MCF 10A (cell line): ENCODE measurements around the gene WFS1. TPM values are rescaled to one million over a fixed set of nuclear protein-coding genes. Genes with fewer than 3 reads are reported as not detected.

ENCODE experiments used
- BruUV-seq: library from RNA; stranded (reverse); fragments of 400-500 nt; replicated peaks from 2 replicates; lab custom pipeline; 2021; lab: Mats Ljungman, UMichigan
- CTCF ChIA-PET: fragments of 300-600 bp; sonication (Branson Sonifier 250); formaldehyde crosslinking; extraction: SDS; loops from one replicate; lab custom pipeline; 2021; ENCODE audit warnings: antibody characterized with exemption, inconsistent platforms; lab: Yijun Ruan, JAX
- POLR2A ChIA-PET: fragments of 300-600, 350-650 bp; sonication (Branson Sonifier 250); formaldehyde crosslinking; extraction: SDS; loops from one replicate; lab custom pipeline; 2020; ENCODE audit warnings: antibody characterized with exemption, inconsistent platforms; lab: Yijun Ruan, JAX
- DNase-seq: peaks from one replicate; pipeline ENCODE4 v3.0.0-alpha.2; 2018; ENCODE audit not compliant: unreplicated experiment
- H3K27ac Mint-ChIP-seq: one replicate; pipeline ENCODE4 v1.8.0; 2022; ENCODE audit warnings: mild to moderate bottlenecking, low read depth, mixed read lengths; ENCODE audit not compliant: unreplicated experiment
- H3K27me3 Mint-ChIP-seq: one replicate; pipeline ENCODE4 v1.8.0; 2022; ENCODE audit warnings: mixed read lengths; ENCODE audit not compliant: insufficient read depth, unreplicated experiment
- H3K36me3 Mint-ChIP-seq: one replicate; pipeline ENCODE4 v1.8.0; 2022; ENCODE audit warnings: mild to moderate bottlenecking, moderate library complexity, mixed read lengths; ENCODE audit not compliant: insufficient read depth, unreplicated experiment
- H3K4me1 Mint-ChIP-seq: one replicate; pipeline ENCODE4 v1.8.0; 2022; ENCODE audit warnings: mixed read lengths; ENCODE audit not compliant: insufficient read depth, unreplicated experiment
- H3K4me3 Mint-ChIP-seq: one replicate; pipeline ENCODE4 v1.8.0; 2022; ENCODE audit warnings: mild to moderate bottlenecking, moderate library complexity, mixed read lengths; ENCODE audit not compliant: unreplicated experiment
- H3K9me3 Mint-ChIP-seq: one replicate; pipeline ENCODE4 v1.8.0; 2022; ENCODE audit warnings: mixed read lengths; ENCODE audit not compliant: unreplicated experiment
- CTCF ChIP-seq: fragments of 200-600 bp; IDR thresholded peaks from one replicate; pipeline ENCODE4 v1.8.0; 2022; ENCODE audit warnings: antibody characterized with exemption, mild to moderate bottlenecking; ENCODE audit not compliant: unreplicated experiment
- intact Hi-C: fragments of 100-400 bp; cut with micrococcal nuclease; formaldehyde crosslinking; loops from 2 replicates; pipeline ENCODE4 v1.14.1; 2022
- total RNA-seq: library from RNA; stranded (reverse); gene quantifications from 2 replicates; pipeline ENCODE4 v1.2.3, GENCODE V29; 2022

Gene WFS1
- total RNA-seq, 1 experiment from 2014 or later, result 41.7 TPM

- POLR2A ChIA-PET, result no interaction called here
- BruUV-seq, result no TSS peak
- no peaks in the 10 kb centered on the region for H3K9me3 Mint-ChIP-seq
These were observed 9.8 kb upstream of the WFS1 start for GRCh38 chr4:6259886-6260285.

GRCh38 chr4:6262176-6262575 is 7.5 kb upstream of the WFS1 start:
- no peaks in the 10 kb centered on the region for H3K9me3 Mint-ChIP-seq
- BruUV-seq, result no TSS peak
- TF ChIP-seq CTCF, result no peak
- ChIA-PET POLR2A (no interaction called here), CTCF (interaction anchor here (0.6 to 5.1 kb wide), 4 partner anchors 11 to 69 kb away, joined by 3 to 42 read pairs (median 16); no protein-coding TSS in a partner anchor)
- no peak for DNase-seq
- H3K36me3 Mint-ChIP-seq, result no peaks in the 10 kb centered on the region
- intact Hi-C loops, result loop anchor here (5.0 kb wide), 1 partner anchor 820 kb away; no protein-coding TSS in a partner anchor
- no peak overlapping the region for H3K27ac Mint-ChIP-seq
- H3K4me3 Mint-ChIP-seq, result no peak overlapping the region
- H3K27me3 Mint-ChIP-seq, result peaks cover 3% of the 10 kb centered on the region
- H3K4me1 Mint-ChIP-seq, result peaks cover 8% of the 10 kb centered on the region

More at GRCh38 chr4:6259886-6260285, 9.8 kb upstream of the WFS1 start:
- H3K4me3 Mint-ChIP-seq, result no peak overlapping the region
- intact Hi-C loops, result loop anchor here (5.0 kb wide), 1 partner anchor 822 kb away; no protein-coding TSS in a partner anchor
- CTCF ChIA-PET, result interaction anchor here (0.6 to 5.1 kb wide), 5 partner anchors 9 to 1611 kb away, joined by 3 to 42 read pairs (median 3); no protein-coding TSS in a partner anchor
- no peak overlapping the region for H3K27ac Mint-ChIP-seq
- DNase-seq, result no peak
- H3K36me3 Mint-ChIP-seq, result no peaks in the 10 kb centered on the region
- H3K4me1 Mint-ChIP-seq, result peaks cover 4% of the 10 kb centered on the region
- no peak for TF ChIP-seq CTCF
- H3K27me3 Mint-ChIP-seq, result no peaks in the 10 kb centered on the region

- DNase-seq, result no peak
- CTCF ChIA-PET, result interaction anchor here (0.6 to 5.1 kb wide), 7 partner anchors 12 to 557 kb away, joined by 4 to 42 read pairs (median 5); no protein-coding TSS in a partner anchor
- no peaks in the 10 kb centered on the region for H3K9me3 Mint-ChIP-seq
- H3K27me3 Mint-ChIP-seq, result peaks cover 10% of the 10 kb centered on the region
- TF ChIP-seq CTCF, result no peak
- no TSS peak for BruUV-seq
- intact Hi-C loops, result loop anchor here (5.0 kb wide), 1 partner anchor 819 kb away; no protein-coding TSS in a partner anchor
- POLR2A ChIA-PET, result no interaction called here
- no peak overlapping the region for H3K4me3 Mint-ChIP-seq
- no peaks in the 10 kb centered on the region for H3K36me3 Mint-ChIP-seq
- H3K4me1 Mint-ChIP-seq, result peaks cover 15% of the 10 kb centered on the region
- no peak overlapping the region for H3K27ac Mint-ChIP-seq
These were observed 6.7 kb upstream of the WFS1 start for GRCh38 chr4:6262847-6263487.

GRCh38 chr4:6263526-6264224 is 6.0 kb upstream of the WFS1 start:
- Mint-ChIP-seq H3K27me3 (peaks cover 17% of the 10 kb centered on the region), H3K36me3 (no peaks in the 10 kb centered on the region), H3K4me3 (no peak overlapping the region), H3K27ac (no peak overlapping the region), H3K9me3 (no peaks in the 10 kb centered on the region), H3K4me1 (peaks cover 20% of the 10 kb centered on the region)
- no TSS peak for BruUV-seq
- no peak for DNase-seq
- POLR2A ChIA-PET, result interaction anchor here (0.5 to 0.8 kb wide), 2 partner anchors 64 to 1051 kb away, joined by 3 read pairs; no protein-coding TSS in a partner anchor
- TF ChIP-seq CTCF, result no peak
- CTCF ChIA-PET, result interaction anchor here (0.6 to 5.1 kb wide), 9 partner anchors 13 to 558 kb away, joined by 3 to 42 read pairs (median 4); no protein-coding TSS in a partner anchor
- intact Hi-C loops, result loop anchor here (1.0 to 5.0 kb wide), 2 partner anchors 64 to 819 kb away; no protein-coding TSS in a partner anchor
